ENCODE data around the gene ITGB7. TPM values are rescaled to one million over a fixed set of nuclear protein-coding genes. Genes with fewer than 3 reads are reported as not detected.

ITGB7 gene
- total and polyA plus RNA-seq, 2 of the 4 experiments (the other 2 are of a cell fraction): 0.18 to 0.44 TPM

DNA sequence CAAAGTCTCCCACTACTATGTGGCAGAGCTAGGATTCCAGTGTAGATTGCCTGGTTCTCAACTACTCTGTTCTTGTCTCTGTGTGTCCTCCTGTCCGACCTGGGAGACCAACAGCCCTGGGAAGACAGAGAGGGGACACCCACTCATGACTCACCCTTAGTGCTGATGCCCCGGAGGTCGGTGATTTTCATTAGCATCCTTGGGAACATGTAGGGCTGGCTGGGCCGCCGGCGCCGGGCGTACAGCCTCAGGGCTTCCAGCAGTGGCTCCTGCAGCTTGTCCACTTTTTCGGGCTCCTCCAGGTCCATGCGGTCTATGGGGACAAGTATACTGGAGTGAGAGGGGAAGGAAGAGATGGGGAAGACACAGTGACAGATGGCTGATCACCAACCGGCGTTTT lies 5.9 kb upstream of the ITGB7 start:
- ATAC-seq (ENCODE audit: low read depth): no peak

More for the DNA sequence above, 5.9 kb upstream of the ITGB7 start:
- Histone ChIP-seq H3K79me1 (ENCODE audit: low read depth in 1 of 2, low read length in 2 of 2) (peaks cover 28 to 45% of the 10 kb centered on the region in 2 experiments), H4K91ac (ENCODE audit: insufficient read depth, low read depth, low read length) (no peak overlapping the region), H3K14ac (replicated peaks; ENCODE audit: low read depth, low read length) (no peak overlapping the region), H3K36me3 (ENCODE audit: control insufficient read depth, insufficient read depth, low read length) (peaks cover 47% of the 10 kb centered on the region), H3K27me3 (ENCODE audit: control insufficient read depth, insufficient read depth, low read length) (no peaks in the 10 kb centered on the region), H3K18ac (ENCODE audit: low read depth, low read length) (no peak overlapping the region), H2BK20ac (ENCODE audit: low read depth, low read length) (no peak overlapping the region), H2BK120ac (ENCODE audit: low read depth, low read length) (no peak overlapping the region), H3K56ac (ENCODE audit: extremely low read depth, insufficient read depth, low read length) (no peak overlapping the region), H3K9me1 (ENCODE audit: insufficient read depth, low read length) (peaks cover 18% of the 10 kb centered on the region), H2AFZ (replicated peaks; ENCODE audit: low read length, poor library complexity) (peak overlapping the region; percentile 78), H3K23ac (ENCODE audit: low read depth, low read length) (no peak overlapping the region), H2BK15ac (ENCODE audit: low read depth, low read length) (no peak overlapping the region), H2AK9ac (replicated peaks; ENCODE audit: low read depth, low read length, poor library complexity) (peak overlapping the region; percentile 73), H3K4me2 (ENCODE audit: low read depth, low read length) (no peak overlapping the region), H2BK5ac (ENCODE audit: low read depth, low read length, poor library complexity, severe bottlenecking) (no peak overlapping the region), H3K27ac (ENCODE audit: insufficient read depth, low read length) (no peak overlapping the region), H4K8ac (ENCODE audit: low read depth in 2 of 2, low read length in 2 of 2) (peak overlapping the region in 1 of 2 experiments; percentile 44; a peak in 1 of 4 replicates), H3K9me3 (ENCODE audit: control insufficient read depth, insufficient read depth, low read length) (no peaks in the 10 kb centered on the region), H4K20me1 (ENCODE audit: insufficient read depth, low read length) (peaks cover 8% of the 10 kb centered on the region; the same call in 1 of the 2 replicates), H3K9ac (ENCODE audit: low read depth, low read length) (no peak overlapping the region), H3K4me3 (ENCODE audit: insufficient read depth, low read depth, low read length) (no peak overlapping the region), H4K5ac (ENCODE audit: low read depth, low read length) (no peak overlapping the region), H2AK5ac (ENCODE audit: low read depth, low read length) (no peak overlapping the region), H3K4me1 (ENCODE audit: control insufficient read depth, insufficient read depth, low read length) (peaks cover 16% of the 10 kb centered on the region), H3K4ac (ENCODE audit: low read depth, low read length) (no peak overlapping the region; the same call in 1 of the 2 replicates)
- TF ChIP-seq POLR2A (IDR thresholded peaks at IDR 0.05; ENCODE audit: low read depth, low read length) (0 out of 2 replicates have a peak, but pooled peaks have one; percentile 3), CTCF (conservative IDR thresholded peaks at IDR 0.05; ENCODE audit: low read depth, low read length) (no peak), MAZ (IDR thresholded peaks at IDR 0.05; ENCODE audit: borderline replicate concordance, low read depth, low read length) (no peak)
- DNase-seq: no peak
- dilution Hi-C loops (cut with HindIII; ENCODE audit: low sequenced_read_pairs, unreplicated experiment) (no loop called here), in situ Hi-C loops (cut with MboI; ENCODE audit: low sequenced_read_pairs) (loop anchor here (5.0 to 10.0 kb wide), 2 partner anchors 74 to 302 kb away; no protein-coding TSS in a partner anchor), intact Hi-C loops (cut with micrococcal nuclease) (loop anchor here (1.0 to 10.0 kb wide), 7 partner anchors 40 to 294 kb away; partner anchors contain the start of genes AAAS, ESPL1, MYG1 and NPFF)
- ChIA-PET POLR2A (ENCODE audit: unreplicated experiment) (no interaction called here), CTCF (interaction anchor here (0.7 to 1.1 kb wide), 3 partner anchors 74 to 108 kb away, joined by 3 to 4 read pairs (median 3); no protein-coding TSS in a partner anchor)
- no TSS peak for BruUV-seq (replicated peaks)
- WGBS, 2 experiments (ENCODE audit: extremely low coverage in 2 of 2, insufficient read length in 1 of 2): no CpG with 5 or more reads among the region's 12 CpGs
